ENCODE measurements around the gene NPB. TPM values are rescaled to one million over a fixed set of nuclear protein-coding genes. Genes with fewer than 3 reads are reported as not detected.

Gene NPB
- total and polyA plus RNA-seq, 2 donors (not counting 1 experiment from before 2014, with no cell fraction given): 0.31 to 0.83 TPM

GRCh38 chr17:81931557-81932332 lies 29.7 kb downstream of the NPB start:
- H3K4me3 ChIP-seq (replicated peaks in 1 of 4; ENCODE audit: control extremely low read depth in 1 of 4, insufficient read depth in 1 of 4, low read depth in 3 of 4, low read length in 4 of 4): no peak overlapping the region
- no peak overlapping the region for H3K27ac ChIP-seq (ENCODE audit: insufficient read depth, low read length)
- peaks cover 4% of the 10 kb centered on the region for H3K36me3 ChIP-seq (ENCODE audit: control insufficient read depth, insufficient read depth, low read length)
- TF ChIP-seq EZH2 (IDR thresholded peaks at IDR 0.05; ENCODE audit: low read length, missing control alignments) (no peak), CTCF (conservative IDR thresholded peaks at IDR 0.05 in 1 of 2, IDR thresholded peaks at IDR 0.05 in 1 of 2; ENCODE audit: low read depth in 1 of 2, low read length in 2 of 2) (no peak)
- peaks cover 2% of the 10 kb centered on the region for H3K4me1 ChIP-seq (ENCODE audit: control insufficient read depth, extremely low read depth, insufficient read depth, low read length)
- H3K4me2 ChIP-seq (ENCODE audit: extremely low read depth, insufficient read depth, low read length): no peak overlapping the region
- no peaks in the 10 kb centered on the region for H3K9me3 ChIP-seq (ENCODE audit: control insufficient read depth, insufficient read depth, low read depth, low read length)
- DNase-seq (ENCODE audit: low read depth in 2 of 2): no peak
- H3K79me2 ChIP-seq (ENCODE audit: control insufficient read depth, insufficient read depth, low read length): peaks cover 2% of the 10 kb centered on the region
- no peak overlapping the region for H2AFZ ChIP-seq (ENCODE audit: low read length)
- no peaks in the 10 kb centered on the region for H4K20me1 ChIP-seq (ENCODE audit: control insufficient read depth, extremely low read depth, insufficient read depth, low read length)
- no peak overlapping the region for H3K9ac ChIP-seq (ENCODE audit: insufficient read depth, low read length)
- no peaks in the 10 kb centered on the region for H3K27me3 ChIP-seq (ENCODE audit: control insufficient read depth, insufficient read depth, low read length)

GRCh38 chr17:81932333-81932983 lies 30.4 kb downstream of the NPB start:
- H3K4me1 ChIP-seq (ENCODE audit: control insufficient read depth, extremely low read depth, insufficient read depth, low read length): peaks cover 2% of the 10 kb centered on the region
- H3K4me2 ChIP-seq (ENCODE audit: extremely low read depth, insufficient read depth, low read length): no peak overlapping the region
- no peak for TF ChIP-seq CTCF (conservative IDR thresholded peaks at IDR 0.05 in 1 of 2, IDR thresholded peaks at IDR 0.05 in 1 of 2; ENCODE audit: low read depth in 1 of 2, low read length in 2 of 2)
- TF ChIP-seq EZH2 (IDR thresholded peaks at IDR 0.05; ENCODE audit: low read length, missing control alignments): no peak
- H3K9ac ChIP-seq (ENCODE audit: insufficient read depth, low read length): no peak overlapping the region
- DNase-seq (ENCODE audit: low read depth in 2 of 2): no peak
- peaks cover 4% of the 10 kb centered on the region for H3K36me3 ChIP-seq (ENCODE audit: control insufficient read depth, insufficient read depth, low read length)
- no peaks in the 10 kb centered on the region for H4K20me1 ChIP-seq (ENCODE audit: control insufficient read depth, extremely low read depth, insufficient read depth, low read length)
- no peaks in the 10 kb centered on the region for H3K27me3 ChIP-seq (ENCODE audit: control insufficient read depth, insufficient read depth, low read length)
- H2AFZ ChIP-seq (ENCODE audit: low read length): no peak overlapping the region
- no peaks in the 10 kb centered on the region for H3K79me2 ChIP-seq (ENCODE audit: control insufficient read depth, insufficient read depth, low read length)
- no peak overlapping the region for H3K27ac ChIP-seq (ENCODE audit: insufficient read depth, low read length)
- no peak overlapping the region for H3K4me3 ChIP-seq (replicated peaks in 1 of 4; ENCODE audit: control extremely low read depth in 1 of 4, insufficient read depth in 1 of 4, low read depth in 3 of 4, low read length in 4 of 4)
- H3K9me3 ChIP-seq (ENCODE audit: control insufficient read depth, insufficient read depth, low read depth, low read length): no peaks in the 10 kb centered on the region

GRCh38 chr17:81933178-81933699 lies 31.2 kb downstream of the NPB start:
- no peak overlapping the region for H3K9ac ChIP-seq (ENCODE audit: insufficient read depth, low read length)
- H3K36me3 ChIP-seq (ENCODE audit: control insufficient read depth, insufficient read depth, low read length): peaks cover 4% of the 10 kb centered on the region
- H4K20me1 ChIP-seq (ENCODE audit: control insufficient read depth, extremely low read depth, insufficient read depth, low read length): no peaks in the 10 kb centered on the region
- H3K9me3 ChIP-seq (ENCODE audit: control insufficient read depth, insufficient read depth, low read depth, low read length): no peaks in the 10 kb centered on the region
- H2AFZ ChIP-seq (ENCODE audit: low read length): no peak overlapping the region
- DNase-seq (ENCODE audit: low read depth in 2 of 2): no peak
- peaks cover 2% of the 10 kb centered on the region for H3K4me1 ChIP-seq (ENCODE audit: control insufficient read depth, extremely low read depth, insufficient read depth, low read length)
- TF ChIP-seq EZH2 (IDR thresholded peaks at IDR 0.05; ENCODE audit: low read length, missing control alignments): no peak
- no peak overlapping the region for H3K27ac ChIP-seq (ENCODE audit: insufficient read depth, low read length)
- no peak overlapping the region for H3K4me2 ChIP-seq (ENCODE audit: extremely low read depth, insufficient read depth, low read length)
- no peaks in the 10 kb centered on the region for H3K79me2 ChIP-seq (ENCODE audit: control insufficient read depth, insufficient read depth, low read length)
- no peaks in the 10 kb centered on the region for H3K27me3 ChIP-seq (ENCODE audit: control insufficient read depth, insufficient read depth, low read length)
- no peak overlapping the region for H3K4me3 ChIP-seq (replicated peaks in 1 of 4; ENCODE audit: control extremely low read depth in 1 of 4, insufficient read depth in 1 of 4, low read depth in 3 of 4, low read length in 4 of 4)

Data from fibroblast of lung (primary cell).